GM19397 (cell line): Measurements from ENCODE around the gene LRPAP1.
"Not testable (repeated sequence)": the region's sequence is repeated elsewhere in the genome, so short reads cannot be mapped to it uniquely, and the experiment has no call there.

Experiments
- ATAC-seq: cut with Tn5 transposase; IDR thresholded peaks from one replicate; pipeline ENCODE4 v1.9.1; 2021; ENCODE audit warnings: mild to moderate bottlenecking, moderate library complexity; ENCODE audit not compliant: unreplicated experiment

The LRPAP1 gene

GRCh38 chr4:3520276-3520675, 11.9 kb downstream of the LRPAP1 start:
- ATAC-seq, result no peak

DNA sequence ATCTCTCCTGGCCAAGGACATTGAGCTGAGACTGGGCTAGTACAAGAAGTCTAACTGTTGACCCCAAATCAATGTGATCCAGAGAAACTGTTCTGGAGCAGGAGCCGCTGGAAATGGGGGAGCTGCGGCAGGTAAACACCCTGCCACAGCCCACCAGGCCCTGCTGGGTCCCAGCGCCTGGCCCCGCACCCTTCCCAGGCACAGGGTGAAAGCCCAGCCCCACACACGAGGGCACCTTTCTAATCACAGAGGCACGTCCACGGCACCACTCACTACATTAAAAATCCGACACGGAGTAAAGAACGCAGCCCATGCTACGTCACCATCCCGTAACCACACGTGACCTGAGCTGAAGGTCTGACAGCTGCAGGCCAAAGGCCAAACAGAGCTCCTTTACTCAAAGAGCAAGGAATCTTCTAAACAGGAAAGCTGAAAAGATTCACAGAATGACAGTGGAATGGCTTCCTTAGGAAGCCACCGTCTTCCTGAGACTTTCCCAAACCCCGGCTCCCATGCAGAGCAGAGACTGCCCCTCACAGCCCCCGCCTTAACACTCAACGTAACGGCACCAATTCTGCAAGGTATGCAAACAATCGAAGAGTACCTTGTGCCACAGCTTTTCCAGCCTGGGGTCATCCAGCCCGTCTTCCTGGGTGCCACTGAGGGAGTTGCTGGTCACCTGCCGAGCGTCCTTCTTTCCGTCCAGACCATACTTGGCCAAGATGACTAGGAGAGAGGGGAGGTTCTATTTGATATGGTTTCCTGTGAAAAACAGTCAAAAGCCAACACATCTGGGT, 12.6 kb downstream of the LRPAP1 start:
- no peak for ATAC-seq

DNA sequence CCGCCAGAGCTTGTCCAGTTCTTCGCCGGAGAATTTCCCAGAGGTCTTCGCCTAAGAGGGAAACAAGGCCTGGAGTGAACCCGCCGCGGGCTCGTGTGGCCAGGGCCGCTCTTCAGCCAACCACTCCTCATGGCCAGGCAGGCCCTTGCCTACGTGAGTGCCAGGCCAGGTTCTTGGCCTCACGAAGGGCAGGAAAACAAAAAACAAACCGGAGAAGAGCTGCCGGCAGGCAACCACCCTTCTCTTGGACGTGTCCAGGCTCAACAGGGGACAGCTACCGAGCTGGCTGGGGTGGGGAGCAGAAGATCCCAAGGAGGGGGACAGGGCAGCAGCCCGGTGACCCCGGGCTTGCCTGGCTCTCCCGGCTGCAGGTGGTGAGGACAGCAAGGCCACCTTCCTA, 13.3 kb downstream of the LRPAP1 start:
- ATAC-seq, result no peak

DNA sequence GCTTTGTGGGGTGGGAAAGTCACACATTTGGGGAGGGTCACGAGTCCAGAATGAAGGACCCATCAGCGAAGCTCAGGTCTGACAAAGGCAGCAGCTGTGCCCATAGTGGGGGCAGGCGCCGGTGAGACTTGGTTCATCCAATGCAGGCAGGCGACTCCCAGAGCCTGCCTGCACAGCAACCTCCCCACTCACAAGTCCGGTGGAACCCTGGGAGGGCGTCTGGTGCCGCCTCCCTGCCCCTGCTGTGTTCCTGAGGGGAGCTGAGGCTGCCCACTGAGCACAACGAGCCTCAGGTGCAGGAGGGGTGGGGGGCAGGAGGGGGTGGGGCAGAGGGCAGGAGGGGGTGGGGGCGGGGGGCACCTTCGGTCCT, 13.7 kb downstream of the LRPAP1 start:
- ATAC-seq, result no peak

DNA sequence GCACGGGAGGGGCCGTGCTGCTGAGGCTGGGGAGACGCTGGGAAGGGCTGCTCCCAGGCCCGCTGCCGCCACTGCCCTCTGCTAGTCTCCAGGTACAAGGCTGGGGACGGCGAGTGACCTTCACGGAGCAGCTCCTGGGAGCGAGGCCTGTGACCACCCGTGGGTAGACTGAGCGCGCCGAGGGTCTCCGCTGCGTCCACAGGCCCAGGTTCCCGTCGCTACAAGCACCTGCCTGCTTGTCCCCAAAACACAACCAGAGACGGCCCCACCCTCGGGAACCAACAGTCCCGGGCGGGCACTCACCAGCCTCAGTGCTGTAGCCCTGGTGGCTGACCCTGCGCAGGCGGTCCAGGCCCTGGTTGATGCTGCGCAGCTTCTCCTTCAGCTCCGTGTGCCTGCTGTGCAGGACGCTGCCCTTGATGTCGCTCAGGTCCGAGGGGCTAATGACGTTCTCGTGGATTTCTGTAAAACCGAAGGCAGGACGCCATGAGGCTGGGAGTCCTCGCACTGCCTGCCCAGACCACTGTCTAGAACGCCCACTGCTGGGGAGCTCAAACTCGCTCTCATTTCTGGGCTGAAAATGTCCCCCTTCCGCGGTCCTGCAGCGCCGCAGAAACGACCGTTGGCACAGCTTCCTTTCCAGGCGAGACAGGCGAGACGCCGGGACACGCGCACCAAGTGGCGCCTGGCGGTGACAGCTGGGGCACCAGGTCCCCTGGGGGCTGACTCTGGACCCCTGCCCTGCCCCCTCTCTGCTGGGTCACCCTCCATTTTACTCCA, 14.3 kb downstream of the LRPAP1 start:
- ATAC-seq, result no peak

DNA sequence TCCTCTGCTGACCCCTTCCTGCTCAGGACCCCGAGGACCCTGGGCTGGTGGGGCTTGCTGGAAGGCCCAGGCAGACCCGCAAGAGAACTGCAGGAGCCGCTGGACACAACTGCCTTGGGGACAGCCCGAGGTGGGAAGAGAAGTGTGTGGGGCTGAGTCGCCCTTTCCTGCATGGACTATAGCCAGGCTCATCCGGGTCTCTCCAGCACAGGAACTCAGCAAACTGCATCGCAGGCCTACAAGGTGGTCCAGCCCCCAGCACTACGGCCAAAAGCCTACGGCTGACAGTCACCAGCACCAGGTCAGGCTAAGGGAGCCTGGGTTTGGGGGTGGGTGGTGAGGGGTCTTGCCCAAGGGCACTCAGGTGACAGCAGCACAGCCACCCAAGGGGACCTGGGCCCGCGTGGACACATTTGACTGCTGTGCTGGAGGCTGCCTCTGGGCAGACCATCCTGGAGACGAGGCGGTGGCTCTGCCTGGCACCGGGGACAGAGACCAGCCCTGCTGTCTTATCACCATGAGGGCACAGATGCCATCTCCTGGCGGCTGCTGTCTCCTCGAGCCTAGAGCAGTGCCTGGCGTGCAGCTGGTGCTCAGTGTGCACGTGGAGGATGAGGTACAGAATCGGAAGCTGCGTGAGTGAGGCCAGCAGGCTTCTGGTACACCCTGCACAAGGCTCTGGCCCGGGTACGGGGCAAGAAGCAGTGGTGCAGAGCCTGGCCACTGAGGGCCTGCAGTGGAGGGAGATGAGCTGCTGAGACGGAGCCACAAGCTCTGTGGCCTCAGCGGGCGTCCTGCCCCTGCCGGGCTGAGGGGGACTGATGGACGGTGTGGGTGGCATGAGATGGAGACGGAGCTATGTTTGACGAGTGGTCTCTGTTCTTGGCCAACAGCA, 15.1 kb downstream of the LRPAP1 start:
- ATAC-seq, result no peak

DNA sequence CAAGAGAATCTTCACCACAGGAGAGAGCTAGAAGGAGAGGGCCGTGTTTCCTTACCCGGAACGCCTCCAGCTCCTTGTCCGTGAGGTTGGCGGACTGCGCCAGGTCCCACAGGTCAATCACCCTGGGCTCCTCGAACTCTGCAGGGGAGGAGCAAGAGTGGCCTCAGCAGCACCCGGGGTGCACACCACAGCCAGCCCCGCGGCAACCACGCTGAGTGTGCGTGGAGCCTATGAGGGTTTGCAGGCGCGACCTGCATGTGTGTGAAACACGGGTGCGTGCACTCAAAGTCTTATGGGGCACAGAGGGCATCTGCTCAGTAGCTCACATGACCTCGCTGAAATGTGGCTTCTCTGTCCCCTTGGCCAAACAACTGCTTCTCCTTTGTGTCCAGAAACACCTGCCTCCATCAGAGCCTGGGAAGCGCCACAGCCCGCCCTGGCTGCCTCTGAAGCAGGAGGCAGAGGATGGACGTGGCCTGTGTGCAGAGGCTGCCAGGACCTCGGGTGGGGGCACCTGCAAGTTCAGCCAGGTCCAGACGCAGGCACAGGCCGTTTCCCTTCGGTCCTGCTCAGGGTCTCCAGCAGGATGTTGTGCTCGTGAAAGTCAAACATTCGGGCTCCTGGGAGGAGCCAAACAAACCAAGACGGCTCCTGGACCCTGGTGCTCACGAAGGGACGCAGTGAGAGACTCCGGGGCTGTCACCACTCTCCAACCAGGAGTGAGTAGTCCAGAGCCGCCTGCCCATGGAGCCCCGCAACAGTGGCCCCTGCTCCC, 16.0 kb downstream of the LRPAP1 start:
- ATAC-seq, result no peak

GRCh38 chr4:3515646-3516045, 16.6 kb downstream of the LRPAP1 start:
- ATAC-seq, result no peak

GRCh38 chr4:3514806-3515501, 17.3 kb downstream of the LRPAP1 start:
- ATAC-seq, result no peak

DNA sequence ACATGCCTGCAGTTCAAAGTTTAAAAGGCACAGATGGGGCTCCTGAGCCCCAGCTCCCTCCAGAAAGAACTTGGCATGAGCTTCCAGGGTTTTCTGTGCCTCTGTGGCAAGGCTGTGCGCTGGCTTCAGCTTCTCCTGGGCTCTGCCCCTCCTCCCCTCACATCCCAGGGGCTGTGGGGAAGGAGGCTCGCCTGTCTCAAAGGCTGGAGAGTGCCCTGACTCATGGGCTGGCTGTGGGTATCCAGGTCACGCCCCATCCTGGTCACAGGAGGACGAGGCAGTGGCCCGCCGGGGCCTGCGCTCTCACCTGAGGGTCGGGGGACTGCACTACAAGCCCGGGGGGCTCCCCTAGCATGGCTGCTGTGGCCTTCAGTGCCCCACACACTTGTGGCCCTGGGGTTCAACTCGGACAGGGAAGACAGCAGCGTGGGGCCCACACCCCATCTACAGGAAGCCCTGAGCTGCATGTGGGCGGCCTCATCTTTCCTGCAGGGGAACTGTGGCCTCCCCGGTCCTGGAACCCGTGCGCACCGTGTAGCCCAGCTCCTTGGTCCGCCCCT, 17.9 kb downstream of the LRPAP1 start:
- ATAC-seq, result no peak

DNA sequence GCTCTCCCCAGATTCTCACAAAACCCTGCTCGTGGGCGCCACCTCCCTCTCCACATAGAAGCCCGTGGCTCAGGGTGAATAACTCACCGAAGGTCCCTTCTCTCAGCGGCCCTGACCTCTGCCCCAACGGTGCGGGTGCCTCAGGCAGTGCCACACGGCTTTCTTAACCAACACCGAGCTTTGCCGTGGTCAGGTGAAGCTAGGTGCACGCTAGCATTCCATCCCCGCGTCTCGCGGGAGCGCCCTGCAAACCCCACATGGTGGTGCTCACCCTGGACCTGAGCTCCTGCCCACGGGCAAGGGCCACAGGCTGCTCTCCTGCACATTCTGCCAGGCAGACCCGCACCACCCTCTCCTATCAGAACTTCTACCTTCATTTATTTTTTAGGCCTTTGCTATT, 18.4 kb downstream of the LRPAP1 start:
- ATAC-seq, result no peak

DNA sequence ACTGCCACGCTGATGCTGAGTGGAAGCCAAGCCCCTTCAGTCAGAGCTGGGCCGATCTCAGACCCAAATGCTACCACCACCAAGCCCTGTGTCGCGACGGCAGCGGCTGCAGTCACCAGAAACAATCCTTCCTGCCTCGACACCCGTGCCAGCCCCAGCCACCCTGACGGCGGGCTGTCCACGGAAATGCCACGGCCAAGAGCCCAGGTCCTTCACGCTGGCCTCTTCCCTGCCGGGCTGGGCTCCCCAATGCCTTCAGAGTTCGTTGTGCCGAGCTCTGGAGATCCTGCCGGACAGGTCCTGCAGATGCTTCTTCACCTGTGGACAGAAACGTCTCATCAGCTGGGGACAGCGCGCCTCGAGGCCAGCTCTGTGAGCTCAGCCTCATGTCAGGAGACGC, 19.5 kb downstream of the LRPAP1 start:
- no peak for ATAC-seq

DNA sequence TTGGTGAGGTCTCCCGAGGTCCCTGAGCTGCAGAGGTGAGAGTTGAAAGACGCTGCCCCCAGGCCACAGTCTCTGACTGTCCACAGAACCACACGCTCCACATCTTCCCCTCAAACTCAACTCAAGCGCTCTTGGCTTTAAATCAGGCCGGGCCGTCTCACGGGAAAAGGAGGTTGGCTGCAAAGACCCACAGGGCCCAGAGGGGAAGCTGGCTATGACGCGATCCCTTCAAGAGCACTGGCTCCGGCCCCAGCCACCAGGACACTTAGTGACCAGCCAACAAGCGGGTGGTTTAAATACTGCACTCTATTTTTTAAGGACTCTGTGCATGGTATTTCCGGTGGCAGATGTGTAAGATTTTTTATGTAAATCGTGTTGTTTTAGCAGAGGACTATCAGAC, 19.9 kb downstream of the LRPAP1 start:
- ATAC-seq, result no peak

- ATAC-seq, result not testable (repeated sequence)
These were observed 20.6 kb downstream of the LRPAP1 start for GRCh38 chr4:3511601-3512000.

DNA sequence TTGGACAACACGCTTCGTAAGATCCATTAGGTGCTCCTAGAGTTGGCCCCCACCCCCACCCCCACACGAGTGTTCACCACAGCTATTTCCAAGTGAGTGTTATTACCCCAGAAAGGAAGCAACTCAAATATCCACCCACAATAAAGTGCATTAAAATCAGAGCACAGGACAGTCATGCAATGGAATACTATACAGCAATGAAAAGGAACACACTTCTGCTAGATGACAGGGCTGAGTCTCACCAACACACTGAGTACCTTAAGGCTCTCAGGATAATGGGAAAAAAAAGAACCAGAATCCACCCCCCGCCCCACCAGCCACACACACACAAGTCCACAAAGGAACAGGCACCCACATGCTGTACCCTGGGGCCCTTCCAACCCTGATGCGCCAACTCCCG, 21.0 kb downstream of the LRPAP1 start:
- no peak for ATAC-seq

GRCh38 chr4:3510481-3510880, 21.7 kb downstream of the LRPAP1 start:
- ATAC-seq, result no peak

DNA sequence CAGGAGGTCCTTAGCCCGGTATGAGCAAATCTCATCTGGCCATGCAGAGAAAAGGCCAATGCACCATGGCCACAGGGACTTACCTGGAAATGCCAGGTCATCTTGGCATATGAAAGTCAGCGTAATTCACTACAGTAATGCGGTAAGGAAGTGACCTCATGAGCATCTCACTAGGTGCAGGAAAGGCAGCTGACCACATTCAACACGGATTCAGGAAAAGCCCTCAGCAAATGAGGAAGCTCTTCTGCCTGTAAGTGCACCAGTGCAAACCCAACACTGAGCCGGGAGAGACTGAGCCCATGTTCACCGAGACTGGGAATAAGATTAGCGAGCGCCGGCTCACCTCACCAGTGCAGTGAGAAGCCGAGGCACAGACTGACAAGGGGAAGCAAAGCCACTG, 23.7 kb downstream of the LRPAP1 start:
- ATAC-seq, result no peak

DNA sequence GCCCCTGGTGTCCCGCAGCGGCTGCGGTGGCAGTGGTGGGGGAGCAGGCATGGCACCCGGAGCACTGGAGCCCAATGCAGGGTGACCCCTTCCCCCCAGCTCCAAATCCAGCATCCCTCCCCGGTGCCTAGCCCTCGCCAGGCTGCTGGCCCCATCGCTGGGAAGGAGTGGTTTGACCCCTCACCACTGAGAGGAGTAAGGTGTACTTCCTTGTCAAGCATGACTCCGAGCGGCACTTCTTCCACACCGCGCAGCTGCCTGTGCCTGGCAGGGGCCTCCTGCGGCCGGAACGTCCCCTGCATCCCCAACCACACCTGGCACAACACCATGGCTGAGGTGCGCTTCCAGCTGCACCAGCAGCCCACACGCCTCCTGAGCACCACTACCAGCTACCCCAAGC, 27.0 kb downstream of the LRPAP1 start:
- no peak for ATAC-seq
